HG03095 (cell line): ENCODE results near the gene ZFC3H1.

ENCODE experiments used
- ATAC-seq: cut with Tn5 transposase; IDR thresholded peaks from one replicate; pipeline ENCODE4 v1.9.1; 2021; ENCODE audit warnings: moderate library complexity; ENCODE audit not compliant: unreplicated experiment

The ZFC3H1 gene

GRCh38 chr12:71636704-71637115 is 26.9 kb downstream of the ZFC3H1 start:
- peak; percentile 54 for ATAC-seq

GRCh38 chr12:71627438-71628002 is 36.1 kb downstream of the ZFC3H1 start:
- no peak for ATAC-seq

GRCh38 chr12:71626768-71627167 is 36.9 kb downstream of the ZFC3H1 start:
- no peak for ATAC-seq

GRCh38 chr12:71626098-71626497 is 37.5 kb downstream of the ZFC3H1 start:
- ATAC-seq, result peak; percentile 80

GRCh38 chr12:71625476-71625875 is 38.2 kb downstream of the ZFC3H1 start:
- ATAC-seq, result no peak

GRCh38 chr12:71621938-71622337 is 41.7 kb downstream of the ZFC3H1 start:
- ATAC-seq, result no peak

GRCh38 chr12:71610031-71610795 is 53.4 kb downstream of the ZFC3H1 start:
- ATAC-seq, result no peak

GRCh38 chr12:71607494-71608330 is 55.9 kb downstream of the ZFC3H1 start:
- no peak for ATAC-seq

GRCh38 chr12:71605039-71605438 is 58.6 kb downstream of the ZFC3H1 start:
- ATAC-seq, result no peak

GRCh38 chr12:71602761-71603577 is 60.7 kb downstream of the ZFC3H1 start:
- no peak for ATAC-seq

- no peak for ATAC-seq
Measured at GRCh38 chr12:71601546-71601945, 62.1 kb downstream of the ZFC3H1 start.

GRCh38 chr12:71599210-71599609 is 64.4 kb downstream of the ZFC3H1 start:
- no peak for ATAC-seq

GRCh38 chr12:71594214-71594948 is 69.3 kb downstream of the ZFC3H1 start:
- no peak for ATAC-seq

- ATAC-seq, result no peak
Measured at GRCh38 chr12:71592841-71593240, 70.8 kb downstream of the ZFC3H1 start.

- ATAC-seq, result no peak
Measured at GRCh38 chr12:71591601-71592000, 72.0 kb downstream of the ZFC3H1 start.

- no peak for ATAC-seq
Measured at GRCh38 chr12:71589478-71589881, 74.2 kb downstream of the ZFC3H1 start.

GRCh38 chr12:71587012-71587411 is 76.6 kb downstream of the ZFC3H1 start:
- ATAC-seq, result no peak

- no peak for ATAC-seq
Measured at GRCh38 chr12:71585218-71585617, 78.4 kb downstream of the ZFC3H1 start.

GRCh38 chr12:71584356-71584755 is 79.3 kb downstream of the ZFC3H1 start:
- ATAC-seq, result no peak

- ATAC-seq, result no peak
Measured at GRCh38 chr12:71582925-71583324, 80.7 kb downstream of the ZFC3H1 start.
